IMR-90 (cell line): Measurements from ENCODE around the gene FGR.

Source experiments
- BHLHE40 ChIP-seq: fragments of 150-350 bp; IDR thresholded peaks from 2 replicates; pipeline ENCODE4 v1.6.1; 2016; ENCODE audit warnings: mild to moderate bottlenecking, low read depth, low read length
- CEBPB ChIP-seq: IDR thresholded peaks from 2 replicates; pipeline ENCODE4 v1.6.1; 2012; ENCODE audit warnings: low read depth, low read length, improper control_type of control experiment
- CTCF ChIP-seq: conservative IDR thresholded peaks from 2 replicates; pipeline ENCODE4 v1.5.1; 2012; ENCODE audit warnings: mild to moderate bottlenecking, low read depth, low read length, improper control_type of control experiment
- ELK1 ChIP-seq: fragments of 150-350 bp; IDR thresholded peaks from 2 replicates; pipeline ENCODE4 v1.6.1; 2016; ENCODE audit warnings: low read depth, mild to moderate bottlenecking, low read length, moderate library complexity, borderline replicate concordance
- FOS ChIP-seq: fragments of 150-350 bp; IDR thresholded peaks from 2 replicates; pipeline ENCODE4 v1.6.1; 2016; ENCODE audit warnings: low read depth, low read length
- MXI1 ChIP-seq: IDR thresholded peaks from 2 replicates; pipeline ENCODE4 v1.6.1; 2012; ENCODE audit warnings: low read depth, mild to moderate bottlenecking, low read length, moderate library complexity, borderline replicate concordance
- POLR2A ChIP-seq: IDR thresholded peaks from 2 replicates; pipeline ENCODE4 v1.6.1; 2012; ENCODE audit warnings: mild to moderate bottlenecking, low read depth, low read length
- RFX5 ChIP-seq: IDR thresholded peaks from 2 replicates; pipeline ENCODE4 v1.8.0; 2012; ENCODE audit warnings: low read depth, mild to moderate bottlenecking, low read length, moderate library complexity
- SMC3 ChIP-seq: fragments of 150-350 bp; IDR thresholded peaks from 2 replicates; pipeline ENCODE4 v1.6.1; 2016; ENCODE audit warnings: low read depth, mild to moderate bottlenecking, antibody characterized with exemption, low read length, moderate library complexity

- TF ChIP-seq FOS (no peak), BHLHE40 (no peak), CTCF (peak; percentile 65), SMC3 (peak; percentile 70), POLR2A (no peak), MXI1 (no peak), CEBPB (no peak), ELK1 (no peak), RFX5 (no peak)
Measured at GRCh38 chr1:27643600-27644368, 8.8 kb upstream of the FGR start.
